ENCODE results near the gene KAT7.
A peak's percentile ranks its signal among the peaks of the same experiment; 100 is the strongest.

KAT7 gene

DNA sequence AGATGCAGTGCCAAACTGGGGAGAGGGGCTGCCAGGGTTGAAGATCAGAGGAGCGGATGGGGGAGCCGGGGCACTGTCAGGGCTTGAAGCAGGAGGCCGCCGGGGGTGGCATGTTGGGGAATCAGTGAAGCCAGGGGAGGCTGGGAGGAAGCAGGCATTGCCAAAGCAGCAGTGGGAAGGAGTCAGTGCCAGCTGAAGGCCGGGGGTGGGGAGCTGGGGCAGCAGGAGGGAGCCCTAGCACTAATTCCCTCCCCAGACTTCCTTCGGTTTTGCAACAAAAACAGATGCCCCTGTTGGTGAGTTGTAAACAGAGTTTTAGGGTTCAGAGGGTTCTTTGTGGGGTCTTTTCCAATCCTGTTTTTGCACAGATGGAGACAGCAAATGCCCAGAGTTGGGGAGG lies 70.3 kb downstream of the KAT7 start:
- TF ChIP-seq, protein P1, sequence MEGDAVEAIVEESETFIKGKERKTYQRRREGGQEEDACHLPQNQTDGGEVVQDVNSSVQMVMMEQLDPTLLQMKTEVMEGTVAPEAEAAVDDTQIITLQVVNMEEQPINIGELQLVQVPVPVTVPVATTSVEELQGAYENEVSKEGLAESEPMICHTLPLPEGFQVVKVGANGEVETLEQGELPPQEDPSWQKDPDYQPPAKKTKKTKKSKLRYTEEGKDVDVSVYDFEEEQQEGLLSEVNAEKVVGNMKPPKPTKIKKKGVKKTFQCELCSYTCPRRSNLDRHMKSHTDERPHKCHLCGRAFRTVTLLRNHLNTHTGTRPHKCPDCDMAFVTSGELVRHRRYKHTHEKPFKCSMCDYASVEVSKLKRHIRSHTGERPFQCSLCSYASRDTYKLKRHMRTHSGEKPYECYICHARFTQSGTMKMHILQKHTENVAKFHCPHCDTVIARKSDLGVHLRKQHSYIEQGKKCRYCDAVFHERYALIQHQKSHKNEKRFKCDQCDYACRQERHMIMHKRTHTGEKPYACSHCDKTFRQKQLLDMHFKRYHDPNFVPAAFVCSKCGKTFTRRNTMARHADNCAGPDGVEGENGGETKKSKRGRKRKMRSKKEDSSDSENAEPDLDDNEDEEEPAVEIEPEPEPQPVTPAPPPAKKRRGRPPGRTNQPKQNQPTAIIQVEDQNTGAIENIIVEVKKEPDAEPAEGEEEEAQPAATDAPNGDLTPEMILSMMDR (IDR thresholded peaks at IDR 0.05; ENCODE audit: low read length, missing control alignments), result no peak
- no peak for DNase-seq (ENCODE audit: low read depth)
- H3K4me3 ChIP-seq (replicated peaks; ENCODE audit: low read depth, low read length), result no peak overlapping the region

DNA sequence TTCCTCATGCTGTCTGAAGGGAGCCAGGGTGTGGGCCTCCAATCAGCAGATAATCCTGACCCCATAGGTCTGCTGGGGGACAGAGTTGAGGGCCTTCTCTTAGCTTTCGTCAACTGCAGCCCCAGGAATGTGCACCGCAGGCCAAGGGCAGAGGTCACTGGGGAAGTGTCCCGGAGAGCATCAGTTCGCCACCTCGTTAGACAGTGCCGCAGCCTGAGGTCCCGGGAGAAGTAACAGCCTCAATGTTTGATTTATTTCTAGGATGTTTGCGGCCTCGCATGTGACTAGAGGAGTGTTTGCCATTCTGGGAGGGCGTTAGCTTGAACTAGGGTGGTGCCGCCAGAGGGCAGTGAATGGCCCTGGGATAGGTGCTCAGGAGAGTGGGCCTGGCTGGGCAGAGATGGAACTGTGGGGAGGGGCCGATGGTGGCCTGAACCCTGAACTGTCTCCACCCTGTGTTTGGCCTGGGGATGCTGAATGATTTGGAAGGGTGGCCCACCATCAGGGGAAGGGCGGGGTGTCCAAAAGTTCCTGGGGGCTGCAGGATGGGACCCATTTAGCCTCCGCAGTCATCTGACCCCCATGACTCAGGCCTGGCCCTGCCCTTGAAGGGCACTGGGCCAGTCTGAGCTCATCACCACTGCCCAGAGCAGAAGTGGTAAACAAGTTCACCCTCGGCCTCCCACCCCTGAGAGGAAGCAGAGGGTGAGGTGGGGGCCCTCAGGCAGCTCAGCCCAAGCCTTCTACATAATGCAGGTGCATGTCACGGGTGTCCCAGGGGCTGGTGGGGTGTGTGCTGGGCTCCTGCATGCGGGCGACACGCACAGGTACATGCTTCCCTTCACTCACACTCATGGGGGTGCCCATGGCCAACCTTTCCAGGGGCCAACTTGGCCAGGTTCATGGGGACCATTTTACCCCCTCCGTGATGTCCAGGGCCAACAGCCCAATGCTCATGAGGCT lies 71.8 kb downstream of the KAT7 start:
- H3K4me3 ChIP-seq (replicated peaks; ENCODE audit: low read depth, low read length), result no peak overlapping the region
- TF ChIP-seq, protein P1 (IDR thresholded peaks at IDR 0.05; ENCODE audit: low read length, missing control alignments), result no peak
- no peak for DNase-seq (ENCODE audit: low read depth)

DNA sequence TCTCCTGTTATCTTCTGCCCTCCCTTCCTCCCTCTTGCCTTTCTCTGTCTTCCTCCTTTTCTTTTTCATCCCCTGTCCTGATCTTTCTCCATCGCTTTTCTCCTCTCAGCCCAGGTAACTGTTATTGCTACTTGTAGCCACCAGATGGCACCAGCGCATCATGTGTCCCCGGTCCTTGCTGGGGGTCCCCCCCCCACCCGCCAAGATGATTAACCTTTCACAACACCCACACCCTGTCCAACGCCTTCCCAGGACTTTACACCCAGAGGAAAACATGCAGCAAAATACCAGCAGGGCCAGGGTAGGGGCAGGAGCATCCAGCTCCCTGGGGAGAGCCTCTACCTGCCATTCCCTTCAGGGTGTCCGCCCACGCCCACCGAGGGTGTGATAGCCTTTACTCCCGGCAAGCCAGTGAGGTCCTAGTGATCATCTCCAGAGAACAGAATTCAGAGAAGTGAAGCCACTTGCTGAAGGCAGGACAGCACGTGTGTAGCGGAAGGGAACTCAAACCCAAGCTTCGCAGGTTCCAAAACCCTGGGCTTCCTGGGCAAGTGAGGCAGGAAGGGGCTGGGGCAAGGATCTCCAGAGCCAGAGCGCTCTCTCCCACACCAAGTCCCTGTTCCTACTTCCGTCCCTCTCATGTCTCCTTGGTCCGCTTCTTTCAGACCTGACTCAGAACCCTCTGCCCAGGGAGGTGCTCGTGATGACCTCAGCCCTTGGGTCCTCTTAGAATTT lies 72.8 kb downstream of the KAT7 start:
- TF ChIP-seq, protein P1 (IDR thresholded peaks at IDR 0.05; ENCODE audit: low read length, missing control alignments), result peak; percentile 85
- no peak overlapping the region for H3K4me3 ChIP-seq (replicated peaks; ENCODE audit: low read depth, low read length)
- peak; percentile 49 for DNase-seq (ENCODE audit: low read depth)

DNA sequence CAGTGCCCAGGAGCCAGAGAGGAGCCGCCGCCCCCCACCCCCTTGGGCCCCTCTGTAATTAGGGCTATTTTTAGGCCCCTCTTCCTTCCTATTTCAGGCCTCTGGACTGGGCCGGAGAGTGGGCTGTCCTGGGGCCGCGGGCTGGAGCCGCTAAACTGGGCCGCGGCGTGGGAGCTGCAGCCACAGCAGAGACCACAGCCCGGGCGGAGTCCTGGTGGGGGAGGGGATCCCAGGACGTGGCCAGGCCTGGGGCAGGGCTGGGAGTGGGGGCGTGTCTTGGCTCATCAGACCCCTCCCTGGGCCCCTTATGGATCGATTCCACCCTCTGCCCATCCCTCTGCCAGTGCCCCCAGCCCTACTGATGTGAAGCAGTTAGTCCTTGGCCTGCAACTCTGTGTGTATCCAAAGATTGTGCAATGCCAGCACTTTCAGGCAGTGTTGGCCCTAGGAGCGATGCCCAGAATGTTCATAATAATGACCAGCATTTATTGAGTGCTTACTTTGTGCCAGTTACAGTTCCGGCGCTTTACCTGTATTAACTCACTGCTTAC lies 74.4 kb downstream of the KAT7 start:
- no peak for DNase-seq (ENCODE audit: low read depth)

DNA sequence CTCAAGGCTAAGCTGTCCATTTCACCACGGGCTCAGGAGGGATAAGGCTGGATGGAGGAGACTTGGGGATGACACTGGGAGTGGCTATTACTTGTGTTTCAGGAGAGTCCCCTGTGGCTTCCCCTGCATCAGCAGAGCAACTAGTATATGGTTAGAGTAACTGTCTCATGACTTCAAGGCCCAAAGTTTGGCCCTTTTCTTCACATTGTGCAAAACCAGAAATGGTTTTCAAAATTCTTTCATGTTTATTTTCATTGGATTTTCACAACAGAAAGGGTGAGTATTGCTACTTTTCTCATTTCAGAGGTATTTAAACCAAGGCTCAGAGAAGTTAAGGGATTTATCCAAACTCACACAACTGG lies 77.5 kb downstream of the KAT7 start:
- TF ChIP-seq, protein P1 (IDR thresholded peaks at IDR 0.05; ENCODE audit: low read length, missing control alignments), result no peak
- H3K4me3 ChIP-seq (replicated peaks; ENCODE audit: low read depth, low read length), result no peak overlapping the region
- no peak for DNase-seq (ENCODE audit: low read depth)

More for the DNA sequence above, 74.4 kb downstream of the KAT7 start:
- no peak overlapping the region for H3K4me3 ChIP-seq (replicated peaks; ENCODE audit: low read depth, low read length)
- TF ChIP-seq, protein P1 (IDR thresholded peaks at IDR 0.05; ENCODE audit: low read length, missing control alignments), result no peak

DNA sequence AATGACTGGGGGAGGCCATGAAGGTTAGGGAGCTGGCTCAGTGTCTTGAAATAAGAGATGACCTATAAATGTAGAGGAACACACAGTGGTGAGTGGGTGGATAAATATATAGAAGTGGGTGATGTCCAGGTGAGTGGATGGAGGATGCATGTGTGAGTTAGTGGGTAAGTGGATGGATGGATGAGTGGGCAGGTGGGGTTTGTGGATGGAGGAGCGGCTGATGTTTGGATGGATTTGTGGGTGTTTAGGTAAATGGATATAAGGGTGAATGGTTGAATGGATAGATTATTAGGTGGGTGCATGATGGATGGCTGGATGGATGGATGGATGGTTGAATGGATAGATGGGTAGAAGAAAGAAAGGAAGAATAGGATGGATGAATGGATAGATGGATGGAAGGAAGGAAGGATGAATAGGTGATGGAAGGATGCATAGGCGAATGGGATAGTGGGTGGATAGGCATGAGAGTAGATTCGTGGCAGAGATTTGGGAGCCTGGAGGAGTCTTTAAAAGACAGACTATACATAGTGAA lies 78.5 kb downstream of the KAT7 start:
- TF ChIP-seq, protein P1 (IDR thresholded peaks at IDR 0.05; ENCODE audit: low read length, missing control alignments), result no peak
- H3K4me3 ChIP-seq (replicated peaks; ENCODE audit: low read depth, low read length), result no peak overlapping the region
- DNase-seq (ENCODE audit: low read depth), result no peak
